Naive thymus-derived CD4-positive, alpha-beta T cell (primary cell): Measurements from ENCODE around the gene RAD52. TPM values are rescaled to one million over a fixed set of nuclear protein-coding genes. Genes with fewer than 3 reads are reported as not detected.

Experiments
- ATAC-seq: fragments of 150-1000 bp; cut with Tn5 transposase; 2 replicates; pipeline ENCODE4 v1.10.0; 2021; ENCODE audit warnings: mild to moderate bottlenecking, moderate library complexity
- CTCF ChIA-PET: fragments of 350-600 bp; sonication (Branson Sonifier 250); formaldehyde crosslinking; loops from one replicate; lab custom pipeline; 2021; ENCODE audit warnings: antibody characterized with exemption; lab: Charles Lee
- POLR2A ChIA-PET: fragments of 350-600 bp; sonication (Branson Sonifier 250); formaldehyde crosslinking; loops from one replicate; lab custom pipeline; 2021; ENCODE audit warnings: antibody characterized with exemption, inconsistent platforms; lab: Charles Lee
- DNase-seq, 9 donors: peaks; one replicate each; pipeline versions ENCODE4 v3.0.0 to v3.0.0-alpha.2; 2020 to 2022; ENCODE audit warnings: mixed read lengths in 1 of 9
- H3K27ac ChIP-seq: one replicate; pipeline ENCODE4 v1.7.0; 2013; ENCODE audit warnings: mild to moderate bottlenecking, low read depth, low read length, moderate library complexity
- H3K27me3 ChIP-seq, 2 donors: one replicate each; pipeline ENCODE4 v1.7.0; 2013; ENCODE audit warnings: low read length in 2 of 2, mild to moderate bottlenecking in 2 of 2, moderate library complexity in 2 of 2; ENCODE audit not compliant: control insufficient read depth in 2 of 2, insufficient read depth in 2 of 2
- H3K36me3 ChIP-seq, 3 experiments: 1 replicate in 2 of 3; 2 replicates in 1 of 3; pipeline ENCODE4 v1.7.0; 2013; ENCODE audit warnings: low read length in 3 of 3, mild to moderate bottlenecking in 3 of 3, moderate library complexity in 1 of 3; ENCODE audit not compliant: insufficient read depth in 3 of 3, control insufficient read depth in 2 of 3
- H3K4me1 ChIP-seq, 2 donors: one replicate each; pipeline ENCODE4 v1.7.0; 2013; ENCODE audit warnings: low read length in 2 of 2, mild to moderate bottlenecking in 2 of 2, moderate library complexity in 1 of 2; ENCODE audit not compliant: control insufficient read depth in 2 of 2, insufficient read depth in 2 of 2
- H3K4me3 ChIP-seq: 2 replicates; pipeline ENCODE4 v1.7.0; 2013; ENCODE audit warnings: mild to moderate bottlenecking, low read length
- H3K9me3 ChIP-seq, 3 experiments: 1 replicate in 2 of 3; 2 replicates in 1 of 3; pipeline ENCODE4 v1.7.0; 2013; ENCODE audit warnings: low read length in 3 of 3; ENCODE audit not compliant: control insufficient read depth in 2 of 3
- H3K27ac Mint-ChIP-seq, 9 donors: one replicate each; pipeline ENCODE4 v1.8.0; 2020 to 2022; ENCODE audit warnings: mixed read lengths in 9 of 9, mild to moderate bottlenecking in 8 of 9, moderate library complexity in 5 of 9, inconsistent platforms in 2 of 9
- H3K27me3 Mint-ChIP-seq, 5 donors: one replicate each; pipeline ENCODE4 v1.8.0; 2021 to 2022; ENCODE audit warnings: mixed read lengths in 5 of 5, mild to moderate bottlenecking in 1 of 5
- H3K36me3 Mint-ChIP-seq, 5 donors: one replicate each; pipeline ENCODE4 v1.8.0; 2020 to 2022; ENCODE audit warnings: mixed read lengths in 5 of 5, mild to moderate bottlenecking in 3 of 5, inconsistent platforms in 1 of 5
- H3K4me1 Mint-ChIP-seq, 7 donors: one replicate each; pipeline ENCODE4 v1.8.0; 2020 to 2022; ENCODE audit warnings: mixed read lengths in 7 of 7, mild to moderate bottlenecking in 3 of 7, inconsistent platforms in 1 of 7
- H3K4me3 Mint-ChIP-seq, 10 donors: one replicate each; pipeline ENCODE4 v1.8.0; 2020 to 2022; ENCODE audit warnings: mild to moderate bottlenecking in 10 of 10, mixed read lengths in 10 of 10, moderate library complexity in 6 of 10, inconsistent platforms in 2 of 10
- H3K9me3 Mint-ChIP-seq, 11 donors: one replicate each; pipeline ENCODE4 v1.8.0; 2020 to 2022; ENCODE audit warnings: mixed read lengths in 11 of 11, mild to moderate bottlenecking in 4 of 11, inconsistent platforms in 1 of 11, moderate library complexity in 1 of 11
- intact Hi-C, 2 donors: fragments of 100-400 bp; cut with micrococcal nuclease; formaldehyde crosslinking; loops; one replicate each; pipeline ENCODE4 v1.15.1; 2023
- polyA plus RNA-seq, 2 donors: library from polyadenylated mRNA; unstranded; fragments of 300-500 nt; fragmentation: Illumina TruSeq; gene quantifications; one replicate each; pipeline ENCODE4 v1.2.3, GENCODE V29; 2021
- total RNA-seq, 6 experiments: library from RNA in 5 of 6; stranded (reverse) in 5 of 6; gene quantifications; 1 replicate in 5 of 6; 2 replicates in 1 of 6; pipeline ENCODE4 v1.2.3 and lab custom pipeline; 2021 to 2026

RAD52 gene
- total RNA-seq (10 to 100 TPM; 11.0 to 34.9 (median 18.3) TPM), polyA plus RNA-seq (1 to 10 TPM; 2.8 to 4.7 TPM), total RNA-seq (lab: John Stamatoyannopoulos, UW) (26.0 reads per million, percentile 56 among the genes with 10 or more reads in this experiment)

DNA sequence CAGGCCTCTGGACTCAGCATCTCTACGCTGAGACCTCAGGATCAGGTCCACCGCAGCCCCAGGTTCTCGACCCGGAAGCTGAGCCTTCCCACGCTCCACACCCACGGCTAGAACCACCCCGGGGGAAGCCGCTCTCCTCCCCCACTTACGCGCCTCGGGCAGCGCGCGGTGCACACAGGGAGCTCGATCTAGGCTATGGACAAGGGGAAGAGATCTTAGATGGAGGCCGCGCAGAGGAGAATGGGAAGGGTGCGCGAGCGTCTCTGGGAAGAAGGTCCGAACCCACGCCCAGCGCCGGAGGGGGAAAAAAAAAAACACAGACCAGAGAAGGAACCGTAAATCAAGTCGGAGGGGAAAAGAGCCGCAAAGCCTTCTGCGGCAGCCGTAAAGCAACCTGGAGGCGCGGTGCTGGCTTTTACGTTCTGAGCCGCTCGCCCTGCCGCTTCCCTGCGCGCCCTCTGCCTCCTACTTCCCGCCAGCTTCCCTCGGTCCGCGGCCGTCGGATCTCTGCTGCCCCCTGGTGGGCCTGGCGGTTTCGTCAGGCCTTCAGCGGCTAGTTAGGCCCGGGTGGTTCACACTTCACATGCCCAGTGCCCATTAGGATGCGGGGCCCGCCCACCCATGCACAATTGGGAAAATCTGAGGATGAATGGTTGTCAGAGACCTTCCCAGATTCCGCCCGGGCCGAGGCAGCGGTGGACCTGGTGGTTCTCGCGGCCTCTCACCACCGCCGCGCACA, at the start of gene RAD52:
TSS of gene RAD52 (minus strand) at position 242 of the 739 bp plus-strand sequence. CDS start 16,636 bp downstream, outside the sequence.
- DNase-seq = peak; percentile 94 to 99 (median 97)
- peaks cover 0 to 11% (median 0%) of the 10 kb centered on the region in 5 donors for H3K36me3 Mint-ChIP-seq
- Histone ChIP-seq H3K4me1 (peaks cover 0 to 3% of the 10 kb centered on the region in 2 donors), H3K36me3 (peaks cover 0 to 6% (median 0%) of the 10 kb centered on the region in 3 experiments), H3K4me3 (peak within 1 kb of the TSS; percentile 83), H3K27me3 (no peaks in the 10 kb centered on the region), H3K27ac (peak within 1 kb of the TSS; percentile 78), H3K9me3 (no peaks in the 10 kb centered on the region)
- H3K4me3 Mint-ChIP-seq = peak within 1 kb of the TSS; percentile 90 to 98 (median 94)
- POLR2A ChIA-PET = interaction anchor here (0.6 to 2.0 kb wide), 9 partner anchors 10 to 652 kb away, joined by 3 to 6 read pairs (median 3); partner anchors contain the start of gene ERC1
- peaks cover 0 to 4% (median 0%) of the 10 kb centered on the region in 5 donors for H3K27me3 Mint-ChIP-seq
- ATAC-seq = peak; percentile 96
- intact Hi-C loops = loop anchor here (1.0 to 5.0 kb wide), 15 partner anchors 15 to 743 kb away; partner anchors contain the start of genes CCDC77 (in 2 of the 2), ERC1 (in 2 of the 2), FBXL14 (in 2 of the 2) and KDM5A (in 2 of the 2)
- H3K4me1 Mint-ChIP-seq = peaks cover 20 to 34% (median 30%) of the 10 kb centered on the region in 7 donors
- peak within 1 kb of the TSS; percentile 88 to 98 (median 93) for H3K27ac Mint-ChIP-seq
- peaks cover 0 to 5% (median 0%) of the 10 kb centered on the region in 11 donors for H3K9me3 Mint-ChIP-seq
- CTCF ChIA-PET = interaction anchor here (0.5 to 2.7 kb wide), 15 partner anchors 17 to 634 kb away, joined by 3 to 12 read pairs (median 4); no protein-coding TSS in a partner anchor

DNA sequence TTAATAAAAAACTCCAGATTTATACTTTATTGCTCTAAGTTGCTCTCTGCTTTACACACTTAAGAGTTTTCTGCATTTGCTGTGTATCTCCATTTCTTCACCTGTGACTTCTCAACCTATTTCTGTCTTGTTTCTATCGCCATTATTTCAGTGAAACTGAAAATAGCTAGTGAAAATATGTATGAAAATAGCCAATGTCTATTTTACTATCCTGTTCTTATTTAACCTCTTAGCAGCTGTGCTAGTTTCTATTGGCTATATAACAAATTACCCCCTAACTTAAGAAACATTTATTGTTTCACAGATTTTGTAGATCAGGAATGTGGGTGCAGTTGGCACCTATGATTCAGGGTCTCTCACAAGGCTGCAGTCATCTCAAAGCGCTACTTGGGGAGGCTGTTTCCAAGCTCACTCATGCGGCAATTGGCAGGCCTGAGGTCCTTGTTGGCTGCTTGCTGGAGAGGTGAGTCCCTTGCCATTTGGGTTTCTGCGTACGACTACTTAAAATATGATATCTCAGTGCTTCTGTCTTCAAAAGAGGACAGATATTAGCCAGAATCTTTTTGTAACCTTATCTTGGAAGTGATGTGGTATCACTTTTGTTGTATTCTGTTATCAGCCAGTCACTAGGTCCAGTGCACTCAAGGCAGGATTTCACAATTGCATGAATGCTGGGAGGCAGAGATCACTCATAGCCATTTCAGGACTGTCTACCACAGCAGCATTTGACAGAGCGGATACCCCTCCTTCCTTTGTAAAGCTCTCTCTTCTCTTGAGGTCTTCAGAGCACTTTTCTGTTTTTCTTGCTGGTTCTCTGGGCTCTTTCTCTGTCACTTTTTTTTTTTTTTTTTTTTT, 48.8 kb upstream of the RAD52 start:
- no peak overlapping the region for H3K27ac Mint-ChIP-seq
- H3K9me3 ChIP-seq = no peaks in the 10 kb centered on the region
- CTCF ChIA-PET = no interaction called here
- POLR2A ChIA-PET = no interaction called here
- no peak for DNase-seq
- H3K27ac ChIP-seq = no peak overlapping the region
- intact Hi-C loops = loop anchor here in 1 of 2 donors (10.0 kb wide), 1 partner anchor 97 kb away; no protein-coding TSS in a partner anchor
- no peaks in the 10 kb centered on the region for H3K4me1 ChIP-seq
- H3K27me3 Mint-ChIP-seq = no peaks in the 10 kb centered on the region
- H3K4me1 Mint-ChIP-seq = peaks cover 9 to 55% (median 41%) of the 10 kb centered on the region in 7 donors
- H3K4me3 Mint-ChIP-seq = no peak overlapping the region
- peaks cover 0 to 4% (median 0%) of the 10 kb centered on the region in 3 experiments for H3K36me3 ChIP-seq
- no peaks in the 10 kb centered on the region for H3K9me3 Mint-ChIP-seq
- H3K27me3 ChIP-seq = no peaks in the 10 kb centered on the region
- H3K4me3 ChIP-seq = no peak overlapping the region
- ATAC-seq = no peak
- peaks cover 0 to 15% (median 9%) of the 10 kb centered on the region in 5 donors for H3K36me3 Mint-ChIP-seq

DNA sequence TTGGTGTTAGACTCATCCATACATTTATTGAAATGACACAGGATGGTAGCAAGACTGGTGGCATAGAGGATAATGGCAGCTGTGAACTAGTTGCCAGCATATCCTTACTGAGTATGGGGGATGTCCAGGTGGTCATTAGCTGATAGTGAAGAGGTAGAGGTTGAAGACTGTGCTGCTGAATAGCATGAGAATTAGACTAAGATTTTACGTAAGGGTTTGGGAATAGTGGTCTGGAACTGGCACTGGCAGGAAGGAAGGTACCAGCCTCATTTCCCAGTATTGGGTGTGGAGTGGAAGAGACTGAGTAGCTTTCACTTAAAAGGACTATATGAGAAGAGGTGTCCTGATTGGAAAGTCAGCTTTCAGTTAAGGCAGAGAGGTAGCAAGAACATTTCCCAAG, 48.0 kb upstream of the RAD52 start:
- ChIA-PET CTCF (no interaction called here), POLR2A (no interaction called here)
- Histone ChIP-seq H3K36me3 (peaks cover 0 to 4% (median 0%) of the 10 kb centered on the region in 3 experiments), H3K9me3 (no peaks in the 10 kb centered on the region), H3K27me3 (no peaks in the 10 kb centered on the region), H3K27ac (no peak overlapping the region), H3K4me1 (no peaks in the 10 kb centered on the region), H3K4me3 (no peak overlapping the region)
- peak overlapping the region in 2 of 9 donors; percentile 6 to 44 for H3K27ac Mint-ChIP-seq
- H3K4me3 Mint-ChIP-seq = no peak overlapping the region
- DNase-seq = no peak
- intact Hi-C loops = loop anchor here in 1 of 2 donors (10.0 kb wide), 1 partner anchor 97 kb away; no protein-coding TSS in a partner anchor
- H3K36me3 Mint-ChIP-seq = peaks cover 0 to 12% (median 8%) of the 10 kb centered on the region in 5 donors
- H3K4me1 Mint-ChIP-seq = peaks cover 12 to 62% (median 46%) of the 10 kb centered on the region in 7 donors
- ATAC-seq = no peak
- H3K9me3 Mint-ChIP-seq = no peaks in the 10 kb centered on the region
- H3K27me3 Mint-ChIP-seq = no peaks in the 10 kb centered on the region

DNA sequence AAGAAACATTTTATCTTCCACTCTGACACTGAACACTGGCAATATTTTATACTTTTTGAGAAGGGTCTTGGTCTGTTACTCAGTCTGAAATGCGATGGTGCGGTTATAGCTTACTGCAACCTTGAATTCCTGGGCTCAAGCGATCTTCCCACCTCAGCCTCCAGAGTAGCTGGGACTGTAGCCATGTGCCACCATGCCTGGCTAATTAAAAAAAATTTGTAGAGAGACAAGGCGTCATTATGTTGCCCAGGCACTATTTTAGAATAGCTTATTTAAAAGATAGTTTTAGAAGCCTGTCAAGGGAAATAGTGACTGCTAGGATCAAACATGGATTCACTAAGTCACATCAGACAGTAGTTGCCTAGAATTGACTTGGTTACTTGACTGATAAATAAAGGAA, 47.4 kb upstream of the RAD52 start:
- Histone ChIP-seq H3K4me1 (no peaks in the 10 kb centered on the region), H3K27ac (no peak overlapping the region), H3K9me3 (no peaks in the 10 kb centered on the region), H3K27me3 (no peaks in the 10 kb centered on the region), H3K4me3 (no peak overlapping the region), H3K36me3 (peaks cover 0 to 4% (median 0%) of the 10 kb centered on the region in 3 experiments)
- ChIA-PET CTCF (no interaction called here), POLR2A (no interaction called here)
- no peak overlapping the region for H3K4me3 Mint-ChIP-seq
- peaks cover 0 to 9% (median 7%) of the 10 kb centered on the region in 5 donors for H3K36me3 Mint-ChIP-seq
- no peak overlapping the region for H3K27ac Mint-ChIP-seq
- DNase-seq (no peak), ATAC-seq (no peak)
- H3K4me1 Mint-ChIP-seq = peaks cover 18 to 68% (median 51%) of the 10 kb centered on the region in 7 donors
- intact Hi-C loops = loop anchor here in 1 of 2 donors (10.0 kb wide), 1 partner anchor 98 kb away; no protein-coding TSS in a partner anchor
- H3K27me3 Mint-ChIP-seq = no peaks in the 10 kb centered on the region
- no peaks in the 10 kb centered on the region for H3K9me3 Mint-ChIP-seq

DNA sequence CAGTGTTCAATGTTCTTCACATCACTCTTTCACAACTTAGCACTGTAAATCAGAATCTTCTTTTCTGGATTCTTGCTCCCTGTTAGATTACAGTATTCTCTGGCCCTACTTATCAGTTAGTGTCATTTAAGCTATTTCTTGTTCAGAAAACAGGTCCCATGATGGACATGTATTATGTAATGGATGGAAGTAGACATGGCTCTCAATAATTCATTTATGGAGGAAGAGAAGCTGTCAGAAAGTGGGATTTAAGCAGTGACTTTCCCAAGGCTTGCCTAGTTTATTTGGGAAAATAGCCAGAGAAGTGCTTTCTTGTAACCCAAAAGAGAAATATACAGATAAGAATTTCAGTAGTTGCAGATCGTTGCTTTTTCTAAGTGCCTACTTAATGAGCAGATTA, 43.2 kb upstream of the RAD52 start:
- no peaks in the 10 kb centered on the region for H3K9me3 ChIP-seq
- POLR2A ChIA-PET = interaction anchor here (0.8 kb wide), 1 partner anchor 1012 kb away, joined by 3 read pairs; the partner anchor contains the start of gene DCP1B
- CTCF ChIA-PET = no interaction called here
- peaks cover 0 to 17% of the 10 kb centered on the region in 2 donors for H3K4me1 ChIP-seq
- Mint-ChIP-seq H3K27ac (peak overlapping the region in 6 of 9 donors; percentile 8 to 98 (median 96)), H3K4me3 (peak overlapping the region; percentile 86 to 100 (median 97)), H3K9me3 (peaks cover 0 to 3% (median 0%) of the 10 kb centered on the region in 11 donors), H3K36me3 (peaks cover 0 to 2% (median 0%) of the 10 kb centered on the region in 5 donors), H3K27me3 (no peaks in the 10 kb centered on the region), H3K4me1 (peaks cover 38 to 73% (median 56%) of the 10 kb centered on the region in 7 donors)
- ATAC-seq (no peak), DNase-seq (no peak)
- peak overlapping the region; percentile 87 for H3K27ac ChIP-seq
- intact Hi-C loops = loop anchor here in 1 of 2 donors (5.0 to 10.0 kb wide), 2 partner anchors 102 to 430 kb away; no protein-coding TSS in a partner anchor
- H3K4me3 ChIP-seq = no peak overlapping the region
- H3K27me3 ChIP-seq = no peaks in the 10 kb centered on the region
- peaks cover 0 to 7% (median 0%) of the 10 kb centered on the region in 3 experiments for H3K36me3 ChIP-seq
